A549 (cell line): ENCODE results near the gene MDFIC. TPM values are rescaled to one million over a fixed set of nuclear protein-coding genes. Genes with fewer than 3 reads are reported as not detected.

Experiments used
- ATAC-seq, 2 experiments: fragments of 200-7000 bp in 1 of 2; fragments of >200 bp in 1 of 2; cut with Nextera tagmentation in 1 of 2; cut with Tn5 transposase in 1 of 2; 3 replicates each; pipeline versions ENCODE4 v1.8.0 to v1.9.1; 2018 to 2020; ENCODE audit warnings: mild to moderate bottlenecking in 1 of 2, moderate library complexity in 1 of 2
- CTCF ChIA-PET: fragments of 300-600 bp; sonication (Branson Sonifier 250); formaldehyde crosslinking; extraction: SDS; loops from one replicate; lab custom pipeline; 2021; ENCODE audit warnings: antibody characterized with exemption, inconsistent platforms; lab: Yijun Ruan, JAX
- POLR2A ChIA-PET: fragments of 350-600 bp; formaldehyde crosslinking; extraction: SDS; loops from one replicate; lab custom pipeline; 2021; ENCODE audit warnings: antibody characterized with exemption, inconsistent platforms; lab: Yijun Ruan, JAX
- DNase-seq, 2 experiments: peaks; one replicate each; pipeline versions ENCODE4 v3.0.0 to v3.0.0-alpha.2; 2011 to 2016; ENCODE audit warnings: low read depth in 1 of 2, low spot score in 1 of 2
- FAIRE-seq: peaks from 2 replicates; lab custom pipeline; 2011; peaks lifted over from hg19 to GRCh38; lab: Jason Lieb, UNC
- H3K27ac ChIP-seq, 2 experiments: fragments of >200 bp; sonication (Bioruptor Twin); formaldehyde crosslinking; 3 replicates each; pipeline ENCODE4 v1.5.1; 2016 to 2017
- H3K4me1 ChIP-seq: fragments of >200 bp; sonication (Bioruptor Twin); formaldehyde crosslinking; 3 replicates; pipeline ENCODE4 v1.6.1; 2016
- H3K4me2 ChIP-seq: fragments of >200 bp; sonication (Bioruptor Twin); formaldehyde crosslinking; 3 replicates; pipeline ENCODE4 v1.6.1; 2016
- H3K4me3 ChIP-seq: fragments of >200 bp; sonication (Bioruptor Twin); formaldehyde crosslinking; 3 replicates; pipeline ENCODE4 v1.5.1; 2016
- H3K9me3 ChIP-seq: fragments of >200 bp; sonication (Bioruptor Twin); formaldehyde crosslinking; 3 replicates; pipeline ENCODE4 v1.6.1; 2016
- CBX2 ChIP-seq: fragments of 200-600 bp; sonication (generic); IDR thresholded peaks from 2 replicates; pipeline ENCODE4 v1.6.1; 2016; ENCODE audit warnings: low read depth, mild to moderate bottlenecking, borderline replicate concordance
- E2F6 ChIP-seq: IDR thresholded peaks from 2 replicates; pipeline ENCODE4 v1.6.1; 2012; ENCODE audit warnings: low read depth, borderline replicate concordance
- EP300 ChIP-seq, 2 experiments: fragments of >200 bp; sonication (Bioruptor Twin); formaldehyde crosslinking; IDR thresholded peaks; 2 replicates in 1 of 2; 3 replicates in 1 of 2; pipeline ENCODE4 v1.6.1; 2016 to 2017
- FOXS1 ChIP-seq: fragments of 250-450 bp; sonication (Bioruptor Pico); IDR thresholded peaks from 2 replicates; pipeline ENCODE4 v1.5.0; 2020; ENCODE audit warnings: mild to moderate bottlenecking, moderate library complexity
- HES2 ChIP-seq: fragments of >200 bp; sonication (Bioruptor Twin); formaldehyde crosslinking; IDR thresholded peaks from 2 replicates; pipeline ENCODE4 v1.6.1; 2016
- HMGXB4 ChIP-seq: fragments of 250-450 bp; sonication (Bioruptor Pico); IDR thresholded peaks from 2 replicates; pipeline ENCODE4 v1.5.0; 2021; ENCODE audit warnings: mild to moderate bottlenecking, moderate library complexity, borderline replicate concordance
- JUNB ChIP-seq: fragments of >200 bp; sonication (Bioruptor Twin); formaldehyde crosslinking; IDR thresholded peaks from 2 replicates; pipeline ENCODE4 v1.6.1; 2016
- MAX ChIP-seq: IDR thresholded peaks from 2 replicates; pipeline ENCODE4 v1.6.1; 2012
- MAZ ChIP-seq: fragments of 150-350 bp; IDR thresholded peaks from 2 replicates; pipeline ENCODE4 v1.6.1; 2014; ENCODE audit warnings: antibody characterized with exemption, low read depth, low read length, borderline replicate concordance
- MYC ChIP-seq: IDR thresholded peaks from 2 replicates; pipeline ENCODE4 v1.6.1; 2012; ENCODE audit warnings: mild to moderate bottlenecking, inconsistent platforms, low read length, improper control_type of control experiment, borderline replicate concordance
- NPAS2 ChIP-seq: fragments of 250-450 bp; sonication (Bioruptor Pico); IDR thresholded peaks from 2 replicates; pipeline ENCODE4 v1.8.0; 2022; ENCODE audit warnings: mild to moderate bottlenecking, moderate library complexity, borderline replicate concordance
- PBX3 ChIP-seq: IDR thresholded peaks from 2 replicates; pipeline ENCODE4 v1.6.1; 2012
- POLR2A ChIP-seq: IDR thresholded peaks from 2 replicates; pipeline ENCODE4 v1.6.1; 2012; ENCODE audit warnings: mild to moderate bottlenecking, low read length
- POLR2AphosphoS2 ChIP-seq: conservative IDR thresholded peaks from 2 replicates; pipeline ENCODE4 v1.6.1; 2012; ENCODE audit warnings: low read length, improper control_type of control experiment, inconsistent platforms
- RARB ChIP-seq: fragments of 250-450 bp; sonication (Bioruptor Pico); IDR thresholded peaks from 2 replicates; pipeline ENCODE4 v1.8.0; 2021; ENCODE audit warnings: mild to moderate bottlenecking, moderate library complexity
- REST ChIP-seq: fragments of 200-600 bp; sonication (generic); IDR thresholded peaks from 2 replicates; pipeline ENCODE4 v1.6.1; 2016; ENCODE audit warnings: antibody characterized with exemption, mild to moderate bottlenecking, moderate library complexity
- ZNF302 ChIP-seq: fragments of 250-450 bp; sonication (Bioruptor Pico); IDR thresholded peaks from 2 replicates; pipeline ENCODE4 v1.9.0; 2021; ENCODE audit warnings: inconsistent platforms, mild to moderate bottlenecking, moderate library complexity
- WGBS: methylation state at CpG from one replicate; pipeline ENCODE4 v1.1.6; 2017; ENCODE audit errors: missing lambda C conversion rate; 5-methylcytosine and 5-hydroxymethylcytosine counted together
- polyA plus RNA-seq, 4 experiments: library from polyadenylated mRNA; depleted of rRNA in 3 of 4; stranded (reverse); fragments of >200 nt; fragmentation: RNase III in 1 of 4; extraction: RNeasy Plus Mini Kit Qiagen cat#74134 plus additional on column Dnase treatment in 1 of 4; gene quantifications; 2 replicates in 3 of 4; 3 replicates in 1 of 4; pipeline ENCODE4 v1.2.3, GENCODE V29; 2011 to 2017

The MDFIC gene
- polyA plus RNA-seq, 2 of the 4 experiments (the other 2 are of a cell fraction): 19.5 to 30.6 TPM

- TF ChIP-seq REST (no peak), PBX3 (no peak), MYC (no peak), HMGXB4 (CRISPR knock-in tag) (no peak), E2F6 (no peak), POLR2A (no peak)
Observed at GRCh38 chr7:114976666-114977065, 54.8 kb downstream of the MDFIC start (continued).

- ChIA-PET CTCF (interaction anchor here (1.0 kb wide), 1 partner anchor 8 kb away, joined by 3 read pairs; no protein-coding TSS in a partner anchor), POLR2A (no interaction called here)
- peaks cover 20% of the 10 kb centered on the region; the same call in 2 of the 3 replicates for H3K4me1 ChIP-seq
- ATAC-seq (no peak), DNase-seq (no peak), FAIRE-seq (no peak)
- no peaks in the 10 kb centered on the region for H3K9me3 ChIP-seq
- no peak overlapping the region for H3K4me3 ChIP-seq
- TF ChIP-seq EP300 (IDR thresholded peaks at IDR 0.05): no peak
- TF ChIP-seq JUNB: no peak
- no peak for TF ChIP-seq HES2
- no peak for TF ChIP-seq ZNF302 (CRISPR knock-in tag)
- no peak for TF ChIP-seq FOXS1 (CRISPR knock-in tag)
- no peak for TF ChIP-seq MAX
- no peak for TF ChIP-seq MAZ
- TF ChIP-seq NPAS2 (CRISPR knock-in tag): no peak
- TF ChIP-seq POLR2AphosphoS2: no peak
- TF ChIP-seq REST: no peak
- no peak for TF ChIP-seq CBX2
- TF ChIP-seq RARB (CRISPR knock-in tag): no peak
- WGBS: 92% methylated on average over 1 of the region's 1 CpG
- no peak overlapping the region for H3K27ac ChIP-seq
- H3K4me2 ChIP-seq: no peak overlapping the region
Observed at GRCh38 chr7:114977277-114977676, 55.4 kb downstream of the MDFIC start.
